ENCODE data around the gene TMEM178B.

DNA sequence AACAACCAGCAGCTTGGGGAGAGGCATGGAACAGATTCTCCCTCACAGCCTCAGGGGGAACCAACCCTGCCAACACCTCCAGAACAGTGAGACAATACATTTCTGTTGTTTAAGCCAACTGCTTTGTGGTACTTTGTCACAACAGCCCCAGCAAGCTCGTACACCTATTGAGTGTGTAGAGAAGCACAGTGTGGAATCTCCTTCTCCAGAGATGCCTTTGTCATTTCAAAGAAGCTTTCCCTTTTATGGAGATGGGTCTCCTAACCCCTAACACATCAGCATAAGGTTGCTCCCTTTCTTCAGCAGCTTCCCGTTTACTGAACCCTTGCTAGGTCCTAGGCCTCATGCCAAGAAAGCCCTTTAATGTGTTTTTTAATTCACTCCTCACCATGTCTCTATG lies 416.6 kb downstream of the TMEM178B start:
- TF ChIP-seq CTCF (optimal IDR thresholded peaks at IDR 0.05 in 1 of 3, IDR thresholded peaks at IDR 0.05 in 1 of 3, conservative IDR thresholded peaks at IDR 0.05 in 1 of 3; ENCODE audit: extremely low read depth in 1 of 3, insufficient read depth in 2 of 3, low read length in 3 of 3), result no peak
- TF ChIP-seq EZH2 (IDR thresholded peaks at IDR 0.05; ENCODE audit: low read length), result no peak
